Activated CD4-positive, alpha-beta T cell treated with anti-CD3 and anti-CD28 coated beads, Interleukin-2, amount 10 ng/mL, durations not matched to agents 7 days and 5 days (primary cell): ENCODE measurements around the gene QSOX1. TPM values are rescaled to one million over a fixed set of nuclear protein-coding genes. Genes with fewer than 3 reads are reported as not detected.

Experiments
- CTCF ChIA-PET: fragments of 350-600 bp; sonication (Branson Sonifier 250); formaldehyde crosslinking; loops from one replicate; lab custom pipeline; 2021; ENCODE audit warnings: antibody characterized with exemption; lab: Charles Lee
- POLR2A ChIA-PET: fragments of 350-600 bp; sonication (Branson Sonifier 250); formaldehyde crosslinking; loops from one replicate; lab custom pipeline; 2021; ENCODE audit warnings: antibody characterized with exemption; lab: Charles Lee
- DNase-seq: peaks from one replicate; pipeline ENCODE4 v3.0.0-alpha.2; 2020
- H3K27ac Mint-ChIP-seq: one replicate; pipeline ENCODE4 v1.8.0; 2021; ENCODE audit warnings: mild to moderate bottlenecking, moderate library complexity, mixed read lengths
- H3K27me3 Mint-ChIP-seq: one replicate; pipeline ENCODE4 v1.8.0; 2021; ENCODE audit warnings: mixed read lengths
- H3K36me3 Mint-ChIP-seq: one replicate; pipeline ENCODE4 v1.8.0; 2021; ENCODE audit warnings: low read depth, mixed read lengths
- H3K4me1 Mint-ChIP-seq: one replicate; pipeline ENCODE4 v1.8.0; 2021; ENCODE audit warnings: mixed read lengths
- H3K4me3 Mint-ChIP-seq: one replicate; pipeline ENCODE4 v1.8.0; 2021; ENCODE audit warnings: mild to moderate bottlenecking, moderate library complexity, mixed read lengths
- H3K9me3 Mint-ChIP-seq: one replicate; pipeline ENCODE4 v1.8.0; 2021; ENCODE audit warnings: mixed read lengths
- total RNA-seq, 2 experiments: library from RNA; stranded (reverse); gene quantifications; one replicate each; pipeline ENCODE4 v1.2.3, GENCODE V29; 2021

QSOX1 gene
- total RNA-seq, 2 experiments from 2014 or later: 18.5 to 23.5 TPM

DNA sequence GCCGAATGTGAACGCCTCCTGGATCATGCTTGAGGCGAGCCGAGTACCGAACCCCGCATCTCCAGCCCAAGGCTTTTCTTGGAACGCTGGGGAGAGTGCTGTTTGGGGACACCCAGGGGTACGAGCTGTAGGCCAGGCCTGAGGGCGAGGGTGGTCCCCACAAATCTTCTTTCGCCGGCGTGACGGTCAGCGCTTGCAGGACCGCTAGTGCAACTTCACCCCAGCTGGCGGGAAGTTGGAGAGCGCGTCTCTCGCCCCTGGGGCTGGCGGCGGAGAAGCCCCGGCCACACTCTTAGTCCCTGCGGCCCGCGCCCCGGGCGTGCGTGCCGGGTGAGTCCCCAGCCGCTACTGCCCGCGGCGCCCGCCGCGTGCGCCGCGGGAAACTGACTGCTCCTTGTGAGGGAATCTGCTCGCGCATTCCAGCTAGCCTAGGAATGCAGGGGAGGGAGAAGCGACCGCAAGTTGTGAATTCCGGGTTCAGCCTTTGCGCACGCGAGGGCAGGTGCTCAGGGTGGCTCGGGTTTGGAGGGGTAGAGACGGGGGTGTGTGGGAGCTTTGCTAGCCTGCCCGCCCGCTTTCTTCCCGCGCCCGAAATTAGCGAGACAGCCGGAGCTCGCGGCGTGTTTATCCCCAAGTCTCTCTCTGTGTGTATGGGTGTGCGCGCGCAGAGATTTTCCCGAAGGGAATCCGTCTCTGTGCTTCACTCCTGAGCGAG is 76.3 kb downstream of the QSOX1 start:
- H3K27ac Mint-ChIP-seq: no peak overlapping the region
- no peaks in the 10 kb centered on the region for H3K9me3 Mint-ChIP-seq
- peak overlapping the region; percentile 60 for H3K4me3 Mint-ChIP-seq
- H3K4me1 Mint-ChIP-seq: peaks cover 30% of the 10 kb centered on the region
- DNase-seq: no peak
- CTCF ChIA-PET: interaction anchor here (0.9 to 1.6 kb wide), 4 partner anchors 17 to 43 kb away, joined by 3 to 4 read pairs (median 3); no protein-coding TSS in a partner anchor
- POLR2A ChIA-PET: no interaction called here
- peaks cover 76% of the 10 kb centered on the region for H3K27me3 Mint-ChIP-seq
- no peaks in the 10 kb centered on the region for H3K36me3 Mint-ChIP-seq

GRCh38 chr1:180231506-180231921 is 76.8 kb downstream of the QSOX1 start:
- H3K4me3 Mint-ChIP-seq: peak overlapping the region; percentile 60
- no peak overlapping the region for H3K27ac Mint-ChIP-seq
- peaks cover 79% of the 10 kb centered on the region for H3K27me3 Mint-ChIP-seq
- H3K9me3 Mint-ChIP-seq: no peaks in the 10 kb centered on the region
- POLR2A ChIA-PET: no interaction called here
- CTCF ChIA-PET: interaction anchor here (0.9 to 1.6 kb wide), 3 partner anchors 16 to 43 kb away, joined by 3 to 4 read pairs (median 3); no protein-coding TSS in a partner anchor
- H3K4me1 Mint-ChIP-seq: peaks cover 34% of the 10 kb centered on the region
- peak; percentile 25 for DNase-seq
- H3K36me3 Mint-ChIP-seq: no peaks in the 10 kb centered on the region

DNA sequence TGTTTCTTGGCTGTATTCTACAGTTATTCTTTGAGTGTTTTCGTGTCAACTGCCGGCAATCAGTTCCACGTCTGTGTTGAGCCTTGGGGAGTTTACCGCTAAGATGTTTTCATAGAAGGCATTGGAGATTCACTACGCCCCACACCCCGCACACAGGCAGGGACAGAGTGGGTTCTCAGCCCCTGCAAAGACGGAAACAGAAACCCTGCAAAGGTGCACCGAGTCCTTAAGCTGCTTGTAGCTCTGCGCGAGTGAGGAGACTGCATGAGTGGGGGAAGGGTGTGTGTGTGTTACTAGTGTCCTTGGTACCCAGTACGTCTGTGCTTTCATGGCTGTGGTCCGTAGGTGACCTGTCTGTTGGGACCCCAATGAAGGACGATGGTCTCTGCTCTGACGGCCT is 77.3 kb downstream of the QSOX1 start:
- no peaks in the 10 kb centered on the region for H3K9me3 Mint-ChIP-seq
- no peak overlapping the region for H3K27ac Mint-ChIP-seq
- ChIA-PET CTCF (interaction anchor here (1.5 to 1.6 kb wide), 2 partner anchors 16 to 18 kb away, joined by 3 to 4 read pairs; no protein-coding TSS in a partner anchor), POLR2A (no interaction called here)
- H3K36me3 Mint-ChIP-seq: no peaks in the 10 kb centered on the region
- peaks cover 36% of the 10 kb centered on the region for H3K4me1 Mint-ChIP-seq
- H3K4me3 Mint-ChIP-seq: peak overlapping the region; percentile 60
- peaks cover 80% of the 10 kb centered on the region for H3K27me3 Mint-ChIP-seq
- DNase-seq: no peak

GRCh38 chr1:180232521-180233043 is 77.9 kb downstream of the QSOX1 start:
- ChIA-PET POLR2A (no interaction called here), CTCF (interaction anchor here (1.6 kb wide), 1 partner anchor 15 kb away, joined by 3 read pairs; no protein-coding TSS in a partner anchor)
- Mint-ChIP-seq H3K27me3 (peaks cover 82% of the 10 kb centered on the region), H3K9me3 (no peaks in the 10 kb centered on the region), H3K4me3 (no peak overlapping the region), H3K27ac (no peak overlapping the region), H3K36me3 (no peaks in the 10 kb centered on the region), H3K4me1 (peaks cover 36% of the 10 kb centered on the region)
- no peak for DNase-seq

DNA sequence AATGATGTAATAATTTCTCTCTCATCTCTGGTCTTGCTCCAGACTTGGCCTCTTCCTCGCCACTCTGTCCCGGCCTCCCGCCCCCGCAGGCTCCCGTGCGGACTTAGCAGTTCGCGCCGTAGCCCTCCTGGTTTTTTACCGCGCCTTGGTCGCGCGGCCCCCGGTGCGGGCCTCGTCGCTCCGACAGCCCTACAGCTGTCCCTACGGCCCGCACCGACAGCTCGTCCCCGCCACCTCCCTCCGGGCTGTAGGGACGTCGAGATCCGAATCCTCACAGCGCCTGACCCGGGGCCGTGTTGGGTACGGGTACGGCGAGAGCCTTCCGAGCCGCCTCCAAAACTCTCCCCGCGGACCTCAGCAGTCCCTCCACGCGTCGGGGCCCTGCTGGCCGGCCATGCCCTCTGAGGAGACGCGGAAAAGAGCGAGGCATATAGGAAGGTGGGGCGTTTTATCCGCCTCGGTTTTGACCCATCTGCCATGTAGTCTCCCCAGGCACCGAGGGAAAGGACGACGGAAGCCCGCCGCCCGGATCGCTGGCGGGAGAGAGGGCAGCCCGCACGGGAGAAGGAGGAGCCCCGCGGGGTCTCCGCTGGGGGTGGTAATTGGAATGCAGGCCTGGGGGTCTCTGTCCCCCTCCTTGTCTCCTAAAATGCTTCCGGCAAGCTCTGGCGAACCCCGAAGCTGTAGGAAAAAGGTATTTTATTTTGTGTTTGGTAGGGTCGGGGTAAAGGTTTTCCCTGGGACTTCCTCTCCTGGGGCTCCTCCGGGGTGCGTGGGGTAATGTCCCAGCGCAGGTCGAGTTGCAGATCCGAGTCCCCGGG is 78.7 kb downstream of the QSOX1 start:
- ChIA-PET CTCF (interaction anchor here (0.7 kb wide), 1 partner anchor 10 kb away, joined by 3 read pairs; no protein-coding TSS in a partner anchor), POLR2A (no interaction called here)
- Mint-ChIP-seq H3K27me3 (peaks cover 81% of the 10 kb centered on the region), H3K27ac (no peak overlapping the region), H3K9me3 (no peaks in the 10 kb centered on the region), H3K36me3 (no peaks in the 10 kb centered on the region), H3K4me1 (peaks cover 33% of the 10 kb centered on the region), H3K4me3 (no peak overlapping the region)
- no peak for DNase-seq

DNA sequence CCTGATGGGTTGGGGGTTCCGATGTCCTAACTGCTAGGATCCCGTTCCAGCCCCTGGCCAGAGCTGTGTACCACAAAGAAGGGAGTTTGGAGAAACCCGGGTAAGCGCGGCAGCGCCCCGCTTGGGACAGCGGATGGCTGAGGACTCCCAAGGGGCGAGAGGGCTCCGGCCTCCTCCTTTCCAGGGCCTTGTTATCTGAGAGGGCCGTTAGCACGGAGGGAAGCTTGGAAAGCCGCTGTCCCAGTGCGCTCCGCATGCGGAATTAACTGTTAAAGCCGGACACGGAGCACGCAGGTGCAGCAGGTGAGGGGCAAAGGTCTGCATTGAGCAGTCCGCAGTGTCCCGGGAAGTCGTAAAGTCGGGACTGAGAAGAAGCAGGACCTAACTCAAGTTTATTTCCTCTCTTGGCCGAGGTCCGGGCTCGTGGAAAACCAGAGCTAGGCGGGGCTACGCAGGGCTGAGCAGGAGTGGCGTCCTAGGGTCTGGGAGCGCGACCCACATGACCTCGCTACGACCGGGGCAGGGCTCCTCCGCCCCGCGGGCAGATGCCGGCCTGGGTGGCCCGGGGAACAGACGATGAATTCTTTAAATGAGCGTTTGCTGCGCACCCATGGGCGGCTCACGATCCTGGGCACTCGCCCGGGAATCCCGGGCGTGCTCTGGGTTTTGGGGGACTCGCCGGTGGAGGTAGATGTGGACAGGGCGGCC is 79.9 kb downstream of the QSOX1 start:
- H3K27ac Mint-ChIP-seq: peak overlapping the region; percentile 76
- no peak for DNase-seq

GRCh38 chr1:180235077-180235501 is 80.4 kb downstream of the QSOX1 start:
- POLR2A ChIA-PET: no interaction called here
- Mint-ChIP-seq H3K27ac (no peak overlapping the region), H3K4me3 (no peak overlapping the region), H3K9me3 (no peaks in the 10 kb centered on the region), H3K27me3 (peaks cover 88% of the 10 kb centered on the region), H3K36me3 (no peaks in the 10 kb centered on the region), H3K4me1 (peaks cover 28% of the 10 kb centered on the region)
- CTCF ChIA-PET: no interaction called here
- DNase-seq: no peak

More for the DNA sequence above, 79.9 kb downstream of the QSOX1 start:
- peaks cover 28% of the 10 kb centered on the region for H3K4me1 Mint-ChIP-seq
- no peak overlapping the region for H3K4me3 Mint-ChIP-seq
- CTCF ChIA-PET: interaction anchor here (0.6 kb wide), 1 partner anchor 28 kb away, joined by 3 read pairs; no protein-coding TSS in a partner anchor
- POLR2A ChIA-PET: no interaction called here
- no peaks in the 10 kb centered on the region for H3K36me3 Mint-ChIP-seq
- H3K27me3 Mint-ChIP-seq: peaks cover 83% of the 10 kb centered on the region
- H3K9me3 Mint-ChIP-seq: no peaks in the 10 kb centered on the region

DNA sequence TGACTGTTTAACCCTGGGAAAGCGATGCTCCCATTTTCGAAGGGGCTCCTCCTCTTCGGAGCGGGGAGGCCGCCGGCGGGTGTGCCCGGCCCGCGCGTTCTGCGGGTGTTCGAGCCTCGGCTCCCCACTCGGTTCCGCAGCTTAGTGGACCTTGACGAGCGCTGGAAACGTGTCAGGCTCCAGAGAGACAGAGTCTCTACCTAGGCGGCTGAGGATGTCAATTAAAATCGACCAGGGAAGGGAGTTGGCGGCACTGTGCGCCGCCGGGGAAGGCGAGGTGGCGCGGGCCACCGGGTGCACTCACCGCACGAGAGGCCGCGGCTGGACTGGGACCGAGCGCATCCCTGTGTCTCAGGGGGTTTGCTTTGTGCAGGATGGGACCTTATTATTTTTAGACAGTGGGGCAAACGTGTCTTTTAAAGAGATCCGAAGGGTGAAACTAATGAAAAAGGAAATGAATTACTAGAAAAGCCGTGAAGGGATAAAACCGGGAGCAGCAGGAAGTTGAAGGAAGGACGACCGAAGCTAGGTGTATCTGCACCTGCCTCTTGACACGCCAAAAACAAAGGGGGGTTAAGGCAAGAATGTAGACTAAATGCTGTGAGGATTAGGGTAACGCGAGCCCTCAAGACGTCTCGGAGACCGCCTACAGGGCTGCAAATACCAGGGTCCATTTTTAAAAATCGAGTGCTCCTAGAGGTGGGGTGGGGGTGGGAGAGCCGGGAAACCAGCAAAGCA is 81.0 kb downstream of the QSOX1 start:
- CTCF ChIA-PET: interaction anchor here (1.1 kb wide), 1 partner anchor 109 kb away, joined by 3 read pairs; no protein-coding TSS in a partner anchor

GRCh38 chr1:180236698-180237509 is 82.2 kb downstream of the QSOX1 start:
- DNase-seq: no peak
- ChIA-PET CTCF (interaction anchor here (1.1 kb wide), 1 partner anchor 111 kb away, joined by 3 read pairs; no protein-coding TSS in a partner anchor), POLR2A (no interaction called here)
- Mint-ChIP-seq H3K27me3 (peaks cover 92% of the 10 kb centered on the region), H3K27ac (peak overlapping the region; percentile 31), H3K9me3 (no peaks in the 10 kb centered on the region), H3K36me3 (no peaks in the 10 kb centered on the region), H3K4me3 (no peak overlapping the region), H3K4me1 (peaks cover 23% of the 10 kb centered on the region)

More for the DNA sequence above, 81.0 kb downstream of the QSOX1 start:
- H3K9me3 Mint-ChIP-seq: no peaks in the 10 kb centered on the region
- no peaks in the 10 kb centered on the region for H3K36me3 Mint-ChIP-seq
- DNase-seq: no peak
- H3K27me3 Mint-ChIP-seq: peaks cover 92% of the 10 kb centered on the region
- H3K4me1 Mint-ChIP-seq: peaks cover 28% of the 10 kb centered on the region
- H3K4me3 Mint-ChIP-seq: no peak overlapping the region
- POLR2A ChIA-PET: no interaction called here
- peak overlapping the region; percentile 46 for H3K27ac Mint-ChIP-seq

DNA sequence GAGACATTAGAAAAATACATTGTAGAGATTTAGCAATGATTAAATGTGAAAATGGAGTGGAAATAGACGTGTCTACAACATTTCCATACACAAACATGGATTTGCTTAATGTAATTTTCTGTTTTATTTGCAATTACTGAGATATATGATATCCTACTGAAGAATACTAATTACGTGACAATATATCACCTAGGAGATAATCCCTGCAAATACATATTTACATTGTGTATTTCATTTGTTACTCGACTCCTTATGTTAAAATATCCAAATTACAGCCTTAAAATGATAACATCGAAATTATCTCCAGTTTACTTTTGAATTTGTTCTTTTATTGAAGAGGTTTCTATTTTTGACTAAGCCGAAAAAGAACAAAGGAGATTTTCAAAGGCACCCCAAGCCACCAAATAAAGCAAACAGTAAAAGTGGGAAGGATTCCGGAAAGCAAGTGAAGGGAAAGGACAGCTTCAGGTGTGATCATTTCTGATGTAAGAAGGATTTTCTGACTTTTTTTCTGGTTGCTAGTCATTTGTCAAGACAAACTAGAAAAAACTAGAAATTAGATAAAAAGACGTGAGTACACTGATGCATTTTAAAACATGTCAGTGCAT is 83.3 kb downstream of the QSOX1 start:
- CTCF ChIA-PET: no interaction called here

GRCh38 chr1:180238675-180239074 is 84.0 kb downstream of the QSOX1 start:
- ChIA-PET CTCF (no interaction called here), POLR2A (no interaction called here)
- Mint-ChIP-seq H3K36me3 (no peaks in the 10 kb centered on the region), H3K27me3 (peaks cover 85% of the 10 kb centered on the region), H3K27ac (no peak overlapping the region), H3K4me3 (no peak overlapping the region), H3K9me3 (no peaks in the 10 kb centered on the region), H3K4me1 (peaks cover 18% of the 10 kb centered on the region)
- no peak for DNase-seq

More for the DNA sequence above, 83.3 kb downstream of the QSOX1 start:
- Mint-ChIP-seq H3K9me3 (no peaks in the 10 kb centered on the region), H3K27me3 (peaks cover 90% of the 10 kb centered on the region), H3K4me1 (peaks cover 20% of the 10 kb centered on the region), H3K27ac (no peak overlapping the region), H3K4me3 (no peak overlapping the region), H3K36me3 (no peaks in the 10 kb centered on the region)
- POLR2A ChIA-PET: no interaction called here
- no peak for DNase-seq
